GM19463 (cell line): Measurements from ENCODE around the gene IL22RA1.

Experiments used
- ATAC-seq: cut with Tn5 transposase; IDR thresholded peaks from one replicate; pipeline ENCODE4 v1.9.1; 2021; ENCODE audit warnings: mild to moderate bottlenecking, moderate library complexity; ENCODE audit not compliant: unreplicated experiment

IL22RA1 gene

DNA sequence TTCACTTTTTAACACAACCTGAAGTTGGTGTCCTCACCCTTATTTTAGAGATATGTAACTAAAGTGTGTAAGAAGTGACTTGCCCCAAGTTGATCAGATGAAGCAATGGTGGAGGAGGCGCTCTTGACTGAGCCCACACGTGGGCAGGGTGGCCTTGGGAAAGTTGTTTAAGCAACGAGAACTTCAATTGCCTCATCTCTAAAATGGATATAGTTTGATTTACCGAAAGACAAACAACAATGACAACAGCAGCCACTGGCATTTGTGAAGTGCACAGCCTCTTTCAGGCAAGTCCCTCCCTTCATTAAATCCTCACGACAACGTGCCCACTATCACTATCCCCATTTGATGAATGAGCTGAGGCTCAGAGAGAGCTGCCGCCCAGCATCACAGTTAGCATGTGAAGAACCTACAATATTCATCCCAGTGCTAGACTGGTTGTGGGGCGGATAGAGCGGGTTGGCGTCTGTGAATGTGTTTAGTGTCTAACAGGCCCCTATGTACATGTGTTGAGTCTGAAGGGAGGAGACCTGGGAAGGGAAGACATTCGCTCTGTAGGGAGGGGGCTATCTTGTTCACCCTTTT, 3.0 kb downstream of the IL22RA1 start:
- ATAC-seq, result no peak

- ATAC-seq, result no peak
Measured at GRCh38 chr1:24139222-24139489, 3.8 kb downstream of the IL22RA1 start.

DNA sequence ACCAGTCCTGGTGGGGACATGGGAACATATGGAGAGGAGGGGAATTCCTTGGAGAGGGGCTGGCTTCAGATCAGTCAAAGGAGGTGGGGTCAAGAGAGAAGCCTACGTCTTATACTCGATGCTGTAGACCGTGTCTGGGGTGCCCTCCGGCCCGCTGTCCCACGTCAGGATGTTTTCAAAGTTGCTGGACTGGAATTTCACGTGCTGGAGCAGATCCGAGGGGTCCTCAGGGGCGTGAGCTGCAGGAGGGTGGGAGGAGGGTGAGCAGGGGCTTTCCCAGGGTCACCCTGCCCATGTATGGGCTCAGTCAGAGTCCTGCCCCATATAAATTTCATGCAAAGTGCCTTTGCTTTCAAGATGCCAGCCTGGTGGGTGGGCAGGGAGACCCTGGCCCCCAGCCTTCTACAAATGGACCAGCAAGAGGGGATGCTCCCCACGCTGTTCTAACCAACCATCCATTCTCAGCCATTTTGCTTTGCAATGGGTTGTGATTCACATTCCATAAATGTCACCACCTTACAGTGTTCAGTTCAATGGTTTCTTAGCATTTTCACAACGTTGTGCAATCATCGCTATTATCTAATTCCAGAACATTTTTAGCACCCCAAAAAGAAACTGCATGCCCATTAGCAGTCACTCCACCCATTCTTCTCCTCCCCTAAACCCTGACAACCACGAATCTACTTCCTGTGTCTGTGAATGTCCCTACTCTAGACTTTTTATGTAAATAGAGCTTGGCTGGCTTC, 4.3 kb downstream of the IL22RA1 start:
- no peak for ATAC-seq

DNA sequence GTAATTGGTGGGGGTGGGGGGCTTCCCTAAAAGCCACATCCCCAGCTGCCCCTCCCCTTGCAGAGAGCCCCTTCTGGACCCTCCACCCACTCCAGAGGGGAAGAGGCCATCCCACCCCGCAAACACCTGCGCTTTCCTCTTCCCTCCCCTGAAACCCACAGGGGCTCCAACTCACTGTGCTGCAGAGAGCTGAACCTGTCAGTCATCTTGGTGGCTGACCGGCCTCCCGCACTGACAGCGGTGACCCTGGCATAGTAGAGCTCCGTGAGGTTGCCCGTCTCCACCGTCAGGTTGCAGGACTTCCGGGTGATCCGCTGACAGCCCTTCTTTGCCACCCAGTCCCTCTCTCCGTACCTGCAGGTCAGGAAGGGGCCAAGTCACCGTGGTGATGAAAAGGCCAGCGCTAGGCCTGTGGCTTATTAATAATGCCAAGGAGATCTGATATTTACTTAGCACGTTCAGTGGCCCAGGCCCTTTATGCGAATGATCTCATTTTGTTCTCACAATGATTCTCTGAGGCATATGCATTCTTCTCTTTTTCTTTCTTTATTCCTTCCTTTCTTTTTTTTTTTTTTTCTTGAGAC, 5.9 kb downstream of the IL22RA1 start:
- ATAC-seq, result no peak

DNA sequence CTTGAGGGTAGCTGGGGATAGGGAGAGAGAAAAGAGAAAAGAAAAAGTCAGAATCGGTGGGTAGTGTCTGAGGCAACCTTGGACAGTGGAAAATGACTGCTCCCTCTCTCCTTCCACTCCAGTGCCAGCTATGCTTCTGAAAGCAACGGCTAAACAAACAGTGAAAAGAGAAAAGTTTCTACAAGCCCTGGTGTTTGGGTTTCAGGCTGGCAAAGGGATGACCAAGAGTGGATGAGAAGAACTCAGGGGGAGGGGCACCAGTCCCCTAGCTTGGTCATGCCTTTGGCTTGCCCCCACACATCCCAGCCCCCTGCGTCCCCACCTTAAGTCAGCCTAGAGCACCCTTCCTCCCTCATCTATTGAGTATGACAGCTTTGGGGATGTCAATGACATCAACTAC, 8.6 kb downstream of the IL22RA1 start:
- ATAC-seq, result no peak

- no peak for ATAC-seq
Measured at GRCh38 chr1:24133819-24134218, 9.1 kb downstream of the IL22RA1 start.

DNA sequence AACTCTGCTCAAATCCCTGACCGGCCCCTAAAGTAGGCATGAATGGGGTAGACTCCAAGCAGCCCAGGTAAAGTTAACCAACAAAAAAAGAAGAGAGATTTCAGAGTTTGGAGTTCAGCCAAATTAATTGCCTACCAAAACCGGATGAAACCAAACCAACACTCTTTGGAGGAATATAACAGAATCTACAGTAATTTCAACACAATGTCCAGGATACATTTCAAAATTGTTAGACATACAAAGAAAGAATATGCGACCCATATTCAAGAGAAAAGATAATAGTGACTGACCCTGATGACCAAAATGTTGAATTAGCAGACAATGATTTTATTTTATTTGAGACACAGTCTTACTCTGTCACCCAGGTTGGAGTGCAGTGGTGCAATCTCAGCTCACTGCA, 12.6 kb downstream of the IL22RA1 start:
- ATAC-seq, result no peak

- no peak for ATAC-seq
Measured at GRCh38 chr1:24127801-24128363, 15.1 kb downstream of the IL22RA1 start.

GRCh38 chr1:24127134-24127800, 15.7 kb downstream of the IL22RA1 start:
- ATAC-seq, result no peak

- no peak for ATAC-seq
Measured at GRCh38 chr1:24126672-24127023, 16.3 kb downstream of the IL22RA1 start.

DNA sequence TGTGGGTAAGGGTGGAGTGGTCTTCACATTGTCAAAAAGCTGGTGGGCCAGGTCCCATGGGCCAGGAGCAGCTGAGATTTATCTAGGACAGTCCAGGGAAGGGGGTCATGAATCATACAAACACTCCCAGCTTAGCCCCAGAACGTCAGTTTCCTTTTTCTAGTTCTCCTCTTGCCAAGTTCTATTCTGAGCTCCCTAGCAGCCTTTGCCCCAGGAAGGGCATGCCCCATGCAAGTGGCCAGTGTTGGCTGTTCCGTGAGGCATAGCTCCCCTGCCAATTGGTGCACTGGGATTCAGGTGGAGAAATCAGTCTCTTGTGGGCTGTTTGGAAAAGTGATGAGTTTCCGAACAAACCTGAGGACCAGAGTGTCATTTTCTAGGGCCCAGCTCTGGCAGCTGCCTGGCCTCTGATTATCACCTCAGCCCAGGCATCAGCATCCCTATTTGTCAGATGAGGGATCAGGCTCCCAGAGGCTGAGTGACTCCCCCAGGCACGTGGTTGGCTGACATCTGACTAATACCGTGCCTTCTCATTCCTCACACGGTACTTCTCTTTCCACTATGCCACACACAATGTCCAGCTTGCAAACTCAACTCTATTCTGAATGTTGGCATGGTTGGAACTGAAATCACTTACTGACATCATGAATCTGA, 16.8 kb downstream of the IL22RA1 start:
- ATAC-seq, result no peak

GRCh38 chr1:24125456-24125855, 17.5 kb downstream of the IL22RA1 start:
- ATAC-seq, result no peak

- ATAC-seq, result no peak
Measured at GRCh38 chr1:24124980-24125379, 18.0 kb downstream of the IL22RA1 start.

- no peak for ATAC-seq
Measured at GRCh38 chr1:24123611-24124010, 19.3 kb downstream of the IL22RA1 start.

DNA sequence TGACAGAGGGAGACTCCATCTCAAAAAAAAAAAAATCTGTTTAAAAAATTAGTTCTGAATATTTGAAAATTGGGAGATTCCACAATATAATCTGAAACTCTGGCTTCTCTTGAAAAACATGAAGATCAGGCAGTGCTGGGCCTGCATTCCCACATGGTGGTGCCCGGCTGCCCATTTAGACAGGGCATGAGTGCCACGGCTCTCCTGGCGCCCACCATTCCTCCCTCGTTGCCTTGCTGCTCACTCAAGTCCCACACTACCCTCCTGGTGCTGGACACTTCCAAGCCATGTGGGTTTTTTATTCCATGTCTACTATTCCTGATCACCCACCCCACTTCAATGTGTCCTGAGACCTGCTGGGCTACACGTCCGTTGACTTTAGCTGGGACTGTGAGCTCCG, 20.2 kb downstream of the IL22RA1 start:
- ATAC-seq, result no peak

DNA sequence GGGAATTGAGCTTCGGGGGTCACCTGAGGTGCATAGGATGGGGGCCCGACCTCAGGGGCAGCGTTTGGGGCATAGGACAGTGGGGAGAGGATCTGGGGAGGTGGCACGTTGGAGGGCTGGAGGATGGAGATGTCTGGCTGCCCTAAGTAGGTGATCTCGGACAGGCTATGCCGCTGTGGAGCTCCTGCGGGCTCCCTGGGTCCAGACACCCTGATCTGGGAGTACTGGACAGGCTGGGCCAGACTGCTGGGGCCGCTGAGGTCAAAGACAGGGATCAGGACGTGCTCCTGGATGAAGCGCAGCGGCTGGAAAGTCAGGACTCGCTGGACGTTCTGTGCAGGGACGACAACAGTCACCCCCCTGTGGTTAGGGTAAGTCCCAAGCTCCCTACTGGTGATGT, 21.5 kb downstream of the IL22RA1 start:
- no peak for ATAC-seq

- ATAC-seq, result no peak
Measured at GRCh38 chr1:24120965-24121364, 22.0 kb downstream of the IL22RA1 start.

GRCh38 chr1:24119859-24120756, 22.8 kb downstream of the IL22RA1 start:
- no peak for ATAC-seq

GRCh38 chr1:24119489-24119858, 23.5 kb downstream of the IL22RA1 start:
- no peak for ATAC-seq

GRCh38 chr1:24118410-24119242, 24.3 kb downstream of the IL22RA1 start:
- ATAC-seq, result no peak
